ENCODE data around the gene ECEL1.

Gene ECEL1

GRCh38 chr2:232526372-232526941 is 38.8 kb upstream of the ECEL1 start:
- no peak for TF ChIP-seq ZNF274 (IDR thresholded peaks at IDR 0.05; ENCODE audit: low read depth, low read length)
- H3K4me3 ChIP-seq (ENCODE audit: low read length), result no peak overlapping the region

- H3K4me3 ChIP-seq (ENCODE audit: low read length), result no peak within 1 kb of the TSS
- TF ChIP-seq ZNF274 (IDR thresholded peaks at IDR 0.05; ENCODE audit: low read depth, low read length), result no peak
Observed at GRCh38 chr2:232525791-232526371, 38.2 kb upstream of the ECEL1 start, which contains the start of gene CHRND. Gene CHRND, plus strand, starts transcription at chr2:232526160. Its CDS starts 56 bp downstream, at chr2:232526216.

- no peak for TF ChIP-seq ZNF274 (IDR thresholded peaks at IDR 0.05; ENCODE audit: low read depth, low read length)
- no peak overlapping the region for H3K4me3 ChIP-seq (ENCODE audit: low read length)
Observed at GRCh38 chr2:232525199-232525598, 37.6 kb upstream of the ECEL1 start.

DNA sequence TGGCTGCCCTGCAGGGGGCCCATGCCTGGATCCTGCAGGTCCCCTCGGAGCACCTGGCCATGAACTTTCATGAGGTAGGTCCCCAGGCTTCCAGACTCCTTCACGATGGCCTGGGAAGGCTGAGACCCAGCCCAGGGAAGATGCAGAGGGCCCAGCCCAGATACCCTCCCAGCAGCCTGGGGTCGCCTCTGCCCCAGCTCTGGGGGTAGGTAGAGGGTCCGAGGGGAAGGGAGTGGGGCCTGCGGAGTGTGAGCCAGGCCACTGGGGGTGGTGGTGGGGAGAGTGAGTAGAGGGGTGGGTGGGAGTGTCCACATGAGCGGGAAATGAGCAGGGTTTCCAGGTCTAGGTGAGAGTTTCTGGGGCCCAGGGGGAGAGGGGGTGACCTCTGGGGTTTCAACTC is 37.1 kb upstream of the ECEL1 start:
- no peak for TF ChIP-seq ZNF274 (IDR thresholded peaks at IDR 0.05; ENCODE audit: low read depth, low read length)
- H3K4me3 ChIP-seq (ENCODE audit: low read length), result no peak overlapping the region

DNA sequence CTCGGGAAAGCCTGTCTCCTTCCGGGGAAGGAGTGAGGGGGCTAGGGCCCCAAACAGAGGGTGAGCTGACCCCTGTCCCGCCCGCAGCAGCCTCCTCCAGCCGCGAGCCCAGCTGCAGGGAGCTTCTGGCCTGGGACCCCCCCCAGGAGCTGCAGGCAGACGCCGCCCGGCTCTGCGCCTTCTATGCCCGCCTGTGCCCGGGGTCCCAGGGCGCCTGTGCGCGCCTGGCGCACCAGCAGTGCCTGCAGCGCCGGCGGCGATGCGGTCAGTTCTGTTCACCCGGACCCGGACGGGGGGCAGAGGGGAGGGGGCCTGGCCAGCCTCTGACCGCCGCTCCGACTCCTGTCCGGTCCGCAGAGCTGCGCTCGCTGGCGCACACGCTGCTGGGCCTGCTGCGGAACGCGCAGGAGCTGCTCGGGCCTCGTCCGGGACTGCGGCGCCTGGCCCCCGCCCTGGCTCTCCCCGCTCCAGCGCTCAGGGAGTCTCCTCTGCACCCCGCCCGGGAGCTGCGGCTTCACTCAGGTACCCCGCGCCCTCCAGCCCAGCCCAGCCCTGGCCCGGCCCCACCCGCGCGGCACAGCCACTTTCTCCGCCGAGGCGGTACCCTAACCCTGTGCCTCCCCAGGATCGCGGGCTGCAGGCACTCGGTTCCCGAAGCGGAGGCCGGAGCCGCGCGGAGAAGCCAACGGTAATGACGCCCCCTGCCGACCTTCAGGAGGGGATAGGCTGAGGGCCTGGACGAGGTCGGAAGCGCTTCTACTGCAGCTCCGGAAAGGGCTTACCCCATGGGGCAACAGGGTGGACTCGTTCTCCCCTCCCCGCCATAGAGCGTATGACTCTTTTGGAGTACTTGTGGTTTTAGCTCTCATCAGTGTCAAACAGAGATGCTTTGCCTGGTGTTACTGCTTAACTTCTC is 36.3 kb upstream of the ECEL1 start:
- no peak for TF ChIP-seq ZNF274 (IDR thresholded peaks at IDR 0.05; ENCODE audit: low read depth, low read length)
- H3K4me3 ChIP-seq (ENCODE audit: low read length), result no peak overlapping the region

DNA sequence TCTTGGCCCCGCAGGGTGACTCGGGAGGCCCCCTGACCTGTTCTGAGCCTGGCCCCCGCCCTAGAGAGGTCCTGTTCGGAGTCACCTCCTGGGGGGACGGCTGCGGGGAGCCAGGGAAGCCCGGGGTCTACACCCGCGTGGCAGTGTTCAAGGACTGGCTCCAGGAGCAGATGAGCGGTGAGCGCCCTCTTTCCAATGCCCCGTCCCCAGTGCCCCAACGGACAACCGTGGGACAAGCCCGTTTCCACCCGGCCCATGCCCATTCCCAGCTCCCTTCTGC is 35.7 kb upstream of the ECEL1 start:
- H3K4me3 ChIP-seq (ENCODE audit: low read length), result no peak overlapping the region
- no peak for TF ChIP-seq ZNF274 (IDR thresholded peaks at IDR 0.05; ENCODE audit: low read depth, low read length)

- H3K4me3 ChIP-seq (ENCODE audit: low read length), result no peak overlapping the region
- no peak for TF ChIP-seq ZNF274 (IDR thresholded peaks at IDR 0.05; ENCODE audit: low read depth, low read length)
Observed at GRCh38 chr2:232522623-232523401, 35.2 kb upstream of the ECEL1 start.

GRCh38 chr2:232521959-232522622 is 34.5 kb upstream of the ECEL1 start:
- H3K4me3 ChIP-seq (ENCODE audit: low read length), result no peak overlapping the region
- no peak for TF ChIP-seq ZNF274 (IDR thresholded peaks at IDR 0.05; ENCODE audit: low read depth, low read length)

DNA sequence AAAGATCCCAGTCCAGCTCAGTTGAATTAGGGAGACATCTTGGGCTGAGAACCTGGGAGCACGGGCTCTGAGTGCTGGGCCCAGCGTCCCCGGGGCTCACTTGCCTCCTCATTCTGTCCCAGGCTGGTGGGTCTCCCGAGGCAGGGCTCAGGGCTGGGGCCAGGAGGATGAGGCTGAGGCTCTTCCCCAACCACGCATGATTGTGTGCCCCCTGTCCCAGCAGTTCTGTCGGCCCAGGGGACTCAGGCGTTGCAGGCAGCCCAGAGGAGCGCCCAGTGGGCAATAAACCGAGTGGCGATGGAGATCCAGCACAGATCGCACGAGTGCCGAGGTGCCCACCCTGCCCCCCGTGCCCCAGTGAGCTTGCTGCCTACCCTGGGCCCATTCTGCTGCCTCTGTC is 33.5 kb upstream of the ECEL1 start:
- H3K4me3 ChIP-seq (ENCODE audit: low read length), result no peak overlapping the region
- no peak for TF ChIP-seq ZNF274 (IDR thresholded peaks at IDR 0.05; ENCODE audit: low read depth, low read length)

DNA sequence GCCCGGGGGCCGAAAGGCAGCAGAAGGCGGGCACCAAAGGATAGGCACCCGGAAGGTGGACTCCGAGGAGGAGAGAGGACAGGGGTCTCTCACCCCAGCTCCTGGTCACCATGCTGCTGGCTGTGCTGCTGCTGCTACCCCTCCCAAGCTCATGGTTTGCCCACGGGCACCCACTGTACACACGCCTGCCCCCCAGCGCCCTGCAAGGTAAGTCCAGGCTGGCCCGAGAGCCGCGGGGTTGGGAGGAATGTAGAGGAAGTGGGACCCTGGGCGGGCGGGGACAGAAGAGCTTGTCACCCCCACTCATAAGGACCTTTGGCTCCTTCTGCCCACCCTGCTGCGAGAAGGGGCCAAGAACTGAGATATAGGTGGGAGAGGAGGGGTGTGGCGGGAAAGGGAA is 32.9 kb upstream of the ECEL1 start:
- TF ChIP-seq ZNF274 (IDR thresholded peaks at IDR 0.05; ENCODE audit: low read depth, low read length), result no peak

GRCh38 chr2:232519581-232520438 is 32.2 kb upstream of the ECEL1 start, which contains the start of gene PRSS56:
Gene PRSS56, plus strand, starts transcription at chr2:232520388. Its CDS starts 211 bp downstream, at chr2:232520599.
- TF ChIP-seq ZNF274 (IDR thresholded peaks at IDR 0.05; ENCODE audit: low read depth, low read length), result no peak
- no peak within 1 kb of the TSS for H3K4me3 ChIP-seq (ENCODE audit: low read length)

More for the DNA sequence above, 32.9 kb upstream of the ECEL1 start:
- H3K4me3 ChIP-seq (ENCODE audit: low read length), result no peak overlapping the region

DNA sequence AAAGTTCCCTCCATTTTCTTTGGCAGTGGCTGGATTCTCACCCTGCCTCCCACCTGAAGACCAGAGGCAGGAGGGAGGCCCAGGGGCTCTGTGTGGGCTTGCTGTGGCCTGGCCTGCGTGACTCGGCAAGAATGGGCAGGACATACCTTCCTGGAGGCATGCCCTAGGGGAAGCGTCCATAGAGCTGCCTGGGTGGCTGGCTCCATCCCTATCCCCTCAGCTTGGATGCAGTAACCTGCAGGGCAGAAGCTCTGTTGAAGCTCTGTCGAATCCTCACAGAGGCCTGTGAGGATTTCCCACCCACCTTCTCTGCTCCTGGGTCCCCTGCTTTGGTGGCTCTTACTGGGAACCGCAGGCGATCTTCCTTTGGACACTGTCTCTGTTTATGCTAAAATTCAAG is 31.2 kb upstream of the ECEL1 start:
- TF ChIP-seq ZNF274 (IDR thresholded peaks at IDR 0.05; ENCODE audit: low read depth, low read length), result no peak
- no peak overlapping the region for H3K4me3 ChIP-seq (ENCODE audit: low read length)

- no peak for TF ChIP-seq ZNF274 (IDR thresholded peaks at IDR 0.05; ENCODE audit: low read depth, low read length)
- no peak overlapping the region for H3K4me3 ChIP-seq (ENCODE audit: low read length)
Observed at GRCh38 chr2:232516551-232516950, 28.9 kb upstream of the ECEL1 start.

Measured in GM08714 (cell line).